Stimulated activated CD4-positive, alpha-beta T cell treated with anti-CD3 and anti-CD28 coated beads, Interleukin-15, amount 100 ng/mL, for 24 hours (primary cell): ENCODE measurements around the gene RANBP3L.

Source experiments
- DNase-seq: peaks from one replicate; pipeline ENCODE4 v3.0.0-alpha.2; 2020

The RANBP3L gene

DNA sequence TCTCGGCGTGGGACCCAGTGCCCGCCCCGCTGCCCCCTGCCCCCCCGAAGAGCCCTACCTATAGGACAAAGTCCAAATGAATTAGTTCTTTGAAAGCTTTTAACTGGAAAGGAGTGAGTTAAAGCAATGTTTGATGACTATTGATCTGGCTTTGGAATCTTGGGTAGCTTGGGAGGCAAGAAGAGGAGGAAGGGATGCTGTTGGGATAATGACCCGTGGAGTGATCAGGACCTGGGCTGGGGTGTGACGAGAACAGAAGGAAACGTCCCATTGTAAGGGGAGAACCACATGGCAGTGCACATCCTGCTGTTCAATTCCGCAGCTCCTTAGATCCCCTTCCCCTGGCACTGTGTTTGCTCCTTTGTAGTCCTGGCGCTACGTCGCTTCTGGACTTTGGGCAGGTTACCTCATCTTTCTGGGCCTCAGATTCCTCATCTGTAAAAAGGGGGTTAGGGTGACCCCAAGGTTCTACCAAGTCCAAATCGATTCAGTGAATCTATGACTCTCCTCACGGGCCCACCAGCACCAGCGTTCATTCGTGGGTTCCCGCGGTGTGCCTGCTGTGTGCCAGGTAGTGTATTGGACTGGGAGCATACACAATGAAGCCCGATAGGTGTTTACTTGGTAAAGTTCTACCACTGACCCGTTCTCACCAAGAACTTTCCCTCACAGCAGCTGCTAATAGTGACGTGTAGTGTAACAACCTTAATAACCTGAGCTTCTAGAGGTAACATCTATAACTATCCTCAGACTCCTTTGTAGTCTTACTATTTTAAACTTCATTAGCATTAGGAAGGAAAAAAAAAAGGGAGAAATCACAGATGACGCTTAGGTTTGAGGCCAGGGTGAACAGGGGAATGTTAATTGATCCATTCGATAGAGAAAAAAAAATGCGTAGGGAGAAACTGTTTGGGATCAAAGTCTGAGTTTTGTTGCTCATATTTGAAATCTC, 58.9 kb downstream of the RANBP3L start:
- DNase-seq, result peak; percentile 18

DNA sequence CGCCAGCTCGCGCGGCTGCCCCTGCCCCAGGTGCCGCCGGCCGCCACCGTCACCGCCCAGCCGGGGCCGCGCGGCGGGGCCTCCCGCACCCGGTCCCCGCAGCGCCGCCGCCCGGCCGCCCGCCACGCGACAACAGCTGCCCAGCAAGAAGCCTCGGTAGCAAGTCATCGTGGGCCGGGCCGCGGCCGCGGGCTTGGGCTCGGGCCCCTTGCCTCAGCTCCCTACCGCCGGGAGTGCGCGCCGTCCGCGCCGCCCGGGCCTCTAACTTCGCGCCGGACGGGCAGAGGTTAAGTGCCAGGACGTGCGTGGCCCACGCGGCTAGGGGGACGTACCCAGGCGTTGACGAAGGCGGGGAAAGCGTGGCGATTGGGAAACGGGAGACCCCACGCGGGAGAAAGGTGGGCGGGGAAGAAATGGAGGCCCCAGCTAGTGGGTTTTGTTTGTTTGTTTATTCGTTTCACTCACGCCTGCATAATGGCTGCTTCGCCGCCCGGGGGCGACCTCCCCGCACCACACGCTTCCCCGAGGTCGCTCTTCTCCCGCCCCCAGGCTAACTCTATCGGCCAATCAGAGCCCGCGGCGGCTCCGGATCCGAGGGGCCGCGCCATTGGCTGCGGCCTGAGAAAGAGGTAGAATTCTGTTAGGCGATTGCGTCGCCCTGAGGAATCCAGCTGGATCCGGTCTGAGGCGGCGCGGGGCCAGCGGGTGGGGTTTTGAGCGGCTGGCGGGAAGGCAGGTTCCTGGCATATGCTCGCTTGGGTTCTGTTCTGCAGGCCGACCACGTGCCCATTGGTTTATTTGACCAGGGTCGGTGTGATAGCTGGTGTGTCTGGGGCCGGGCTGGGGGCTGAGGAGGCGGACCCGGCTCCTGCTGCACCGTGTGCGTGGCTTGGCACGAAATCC, 59.8 kb downstream of the RANBP3L start, which contains the start of gene NADK2:
NADK2 (minus strand) TSS at position 295 of the 903 bp plus-strand sequence; CDS start at position 168, 127 bp downstream.
- peak; percentile 93 for DNase-seq

DNA sequence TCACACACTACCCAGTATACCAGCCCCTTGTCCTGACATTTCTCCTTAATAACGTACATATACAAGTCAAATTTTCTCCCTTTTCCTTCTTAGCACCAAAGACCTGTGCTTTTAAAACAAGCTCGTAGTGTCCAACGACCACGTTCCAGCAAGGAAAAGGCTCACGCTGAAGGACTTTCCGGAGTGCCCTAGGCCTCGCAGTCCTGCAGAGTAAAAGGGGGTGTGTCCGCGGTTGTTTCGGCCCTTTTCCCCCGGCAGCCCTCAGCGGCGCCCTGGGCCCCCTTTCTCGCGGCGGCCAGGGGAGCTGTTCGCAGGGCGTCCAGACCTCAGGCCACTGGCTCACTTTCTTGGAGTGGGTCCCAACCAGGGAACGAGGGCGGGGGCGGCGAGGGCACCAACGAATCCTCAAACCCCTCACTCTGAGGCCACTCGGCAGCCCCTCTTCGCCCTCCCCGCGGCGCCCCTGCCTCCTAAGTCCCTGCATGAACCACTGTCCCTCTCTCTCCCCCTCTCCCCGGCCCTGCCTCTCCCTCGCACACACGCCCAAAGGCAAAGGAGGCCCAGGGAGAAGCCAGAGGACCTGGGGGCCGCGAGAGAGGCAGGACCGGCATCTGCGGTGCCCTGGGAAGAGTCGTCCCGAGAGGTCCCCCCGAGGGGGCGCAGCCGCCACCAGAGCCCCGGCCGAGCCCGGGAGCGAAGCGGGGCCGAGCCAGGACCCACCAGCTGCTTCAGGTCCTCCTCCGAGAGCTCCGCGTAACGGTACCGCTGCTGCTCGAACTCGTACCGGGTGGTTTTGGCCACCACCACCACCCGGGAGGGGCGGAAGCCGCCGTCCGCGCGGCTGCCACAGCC, 60.7 kb downstream of the RANBP3L start:
- peak; percentile 56 for DNase-seq

DNA sequence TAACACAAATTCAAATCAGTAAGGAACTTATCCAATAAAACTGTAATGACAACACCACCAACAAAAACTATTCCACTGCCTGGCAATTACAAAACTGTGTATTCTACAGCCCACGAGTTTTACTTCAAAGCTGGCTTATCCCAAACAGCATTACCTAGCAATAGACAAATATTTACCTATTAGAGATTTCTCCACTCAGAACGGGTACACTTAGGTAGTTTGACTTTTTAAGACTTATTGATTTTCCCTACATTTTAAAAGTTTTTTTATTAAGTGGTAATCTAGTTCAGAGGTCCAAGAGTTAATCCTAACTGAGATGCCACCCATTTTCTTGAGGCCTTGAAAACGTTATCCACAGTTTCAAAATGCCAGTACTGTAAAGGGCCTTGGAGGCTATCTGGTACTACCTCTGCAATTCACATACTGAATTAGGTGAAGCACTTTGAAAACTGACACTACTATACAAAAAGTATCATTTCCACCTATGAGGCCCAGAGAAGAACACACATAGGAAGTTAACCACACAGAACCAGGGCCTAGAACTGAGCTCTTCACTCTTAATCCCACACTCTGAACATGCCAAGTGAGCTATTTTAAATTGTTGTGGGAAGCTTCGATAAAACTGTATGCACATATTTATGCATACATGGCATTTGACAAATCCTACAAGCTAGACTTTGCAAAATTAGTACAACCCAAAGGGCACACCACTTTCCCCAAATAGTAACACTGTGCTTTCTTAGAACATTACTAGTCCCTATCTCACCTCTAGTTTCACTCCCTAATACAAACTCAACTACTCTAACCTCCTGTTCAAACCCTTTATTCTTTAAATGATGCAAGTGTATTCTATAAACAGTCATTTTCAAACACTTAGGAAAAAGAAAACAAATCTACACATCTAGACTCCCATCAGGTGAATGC, 62.1 kb downstream of the RANBP3L start:
- no peak for DNase-seq

DNA sequence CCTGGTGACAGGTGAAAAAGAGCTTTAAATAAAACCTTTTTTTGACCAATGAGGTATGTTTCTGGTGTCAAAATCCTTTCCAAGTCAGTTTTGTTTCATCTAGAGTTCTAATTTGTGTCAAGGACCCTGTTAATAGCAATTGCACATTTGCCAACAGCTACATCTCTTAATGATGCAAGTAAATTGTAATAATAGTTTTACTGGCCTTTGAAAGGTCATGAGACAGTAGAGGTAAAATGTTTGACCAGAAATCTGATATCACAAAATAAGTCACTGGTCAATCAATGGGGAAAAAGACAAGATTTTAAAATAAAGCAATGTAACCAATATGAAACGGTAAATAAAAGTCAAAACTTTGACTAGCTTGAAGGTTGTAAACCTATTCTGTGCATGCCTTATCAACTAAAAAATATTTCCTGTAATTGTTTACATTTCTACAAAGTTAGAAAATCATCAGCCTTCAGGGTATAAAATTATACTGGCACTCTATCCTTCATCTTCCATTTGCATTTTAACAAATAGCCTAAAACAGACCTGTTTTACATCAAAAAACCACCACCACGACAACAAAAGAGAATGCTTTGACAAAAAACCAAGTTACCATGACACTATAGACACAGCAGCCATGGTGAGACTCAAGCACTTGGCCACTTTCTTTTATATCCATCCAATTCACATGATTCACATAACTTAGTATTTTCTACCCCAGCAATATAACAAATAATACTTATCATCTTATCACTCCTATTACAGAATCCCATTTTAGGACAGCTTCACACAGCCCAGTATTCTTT, 63.0 kb downstream of the RANBP3L start:
- no peak for DNase-seq

DNA sequence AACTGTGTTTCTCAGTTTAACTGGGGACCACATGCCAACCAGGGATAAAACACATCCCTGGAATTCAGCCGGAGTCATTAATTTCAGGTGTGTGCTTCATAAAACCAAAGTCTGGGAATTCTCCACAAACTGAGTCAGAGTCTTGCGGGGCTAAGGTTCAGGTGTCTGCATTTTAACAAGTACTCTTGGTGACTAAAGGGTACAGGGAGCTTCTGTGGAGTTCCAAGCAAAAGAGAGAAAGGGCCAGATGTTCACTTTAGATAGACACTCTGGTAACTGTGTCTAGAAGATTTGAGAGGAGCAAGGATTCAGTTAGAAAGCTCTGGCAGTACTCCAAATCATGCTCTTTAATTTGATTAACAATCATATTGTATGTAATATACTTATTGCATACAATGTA, 64.0 kb downstream of the RANBP3L start:
- DNase-seq, result no peak

DNA sequence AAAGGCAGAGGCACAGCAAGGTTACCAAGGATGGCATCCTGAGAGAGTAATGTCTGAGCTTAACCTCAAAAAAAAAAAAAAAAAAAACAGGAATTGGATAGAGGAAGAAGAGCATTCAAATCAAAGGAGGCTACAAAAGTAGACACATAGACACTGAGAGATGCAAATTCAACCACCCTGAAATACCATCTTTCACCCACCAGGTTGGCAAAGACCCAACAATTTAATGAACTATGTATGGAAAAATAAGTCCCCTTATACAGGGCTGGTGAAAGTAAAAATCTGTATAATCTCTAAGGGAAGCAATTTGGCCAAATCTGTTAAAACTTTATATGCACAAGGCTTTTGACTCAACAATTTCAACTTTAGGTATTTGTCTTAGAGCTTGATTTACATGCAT, 64.9 kb downstream of the RANBP3L start:
- DNase-seq, result no peak

DNA sequence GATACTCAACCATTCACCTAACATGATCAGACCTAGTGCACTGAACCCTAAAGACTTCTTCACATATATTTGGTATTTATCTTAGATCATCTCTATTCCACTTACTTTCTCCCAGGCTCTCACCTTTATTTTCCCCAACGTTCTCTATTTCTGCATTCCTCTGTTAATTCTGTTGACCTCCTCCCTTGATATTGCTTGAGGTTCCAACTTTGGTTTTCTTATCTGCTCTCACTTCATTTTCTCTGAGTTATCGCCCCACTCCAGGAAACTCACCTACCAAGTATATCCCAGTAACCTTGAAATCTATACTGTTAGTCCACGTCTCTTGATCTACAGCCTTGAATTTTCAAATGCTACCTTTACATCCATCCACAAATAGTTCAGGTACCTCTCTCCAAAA, 69.2 kb downstream of the RANBP3L start:
- no peak for DNase-seq

DNA sequence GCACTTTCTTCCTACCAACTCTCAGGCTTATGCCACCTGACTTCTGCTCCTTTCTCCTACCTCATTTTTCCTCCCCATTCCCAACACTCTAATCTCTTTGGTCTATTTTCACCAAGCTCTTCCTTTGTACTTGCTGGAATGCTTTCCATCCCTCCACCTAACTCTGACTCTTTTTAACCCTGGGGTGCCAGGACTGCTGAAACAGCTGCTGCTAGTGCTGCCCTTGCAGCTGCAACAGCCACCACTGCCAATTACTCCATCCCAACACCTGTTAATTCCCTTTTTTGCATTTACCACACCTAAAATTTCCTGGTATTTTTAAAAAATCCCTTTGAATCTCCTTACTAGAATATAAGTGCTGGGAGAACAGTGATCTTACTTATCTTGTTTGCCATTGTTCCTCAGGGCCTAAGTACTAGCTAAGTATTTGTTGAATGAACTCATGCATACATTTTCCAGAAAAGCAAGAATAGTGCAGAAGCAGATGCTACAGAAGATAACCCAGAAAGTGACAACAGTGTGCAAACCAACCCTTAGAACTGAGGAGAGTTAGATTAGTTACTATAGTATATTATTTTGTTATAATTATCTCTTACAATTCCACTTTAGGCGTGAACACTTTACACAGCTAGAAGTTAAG, 71.4 kb downstream of the RANBP3L start:
- DNase-seq, result no peak

DNA sequence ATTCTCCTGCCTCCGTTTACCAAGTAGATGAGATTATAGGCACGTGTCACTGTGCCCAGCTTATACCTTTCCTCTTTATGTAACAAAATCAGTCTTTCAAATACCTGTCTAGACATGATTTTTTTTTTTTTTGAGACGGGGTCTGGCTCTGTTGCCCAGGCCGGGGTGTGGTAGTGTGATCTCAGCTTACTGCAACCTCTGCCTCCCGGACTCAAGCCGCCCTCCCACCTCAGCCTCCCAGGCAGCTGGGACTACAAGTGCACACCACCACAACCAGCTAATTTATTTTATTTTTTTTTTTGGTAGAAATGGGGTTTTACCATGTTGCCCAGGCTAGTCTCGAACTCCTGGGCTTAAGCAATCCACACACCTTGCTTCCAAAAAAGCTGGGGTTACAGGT, 73.2 kb downstream of the RANBP3L start:
- DNase-seq, result no peak

DNA sequence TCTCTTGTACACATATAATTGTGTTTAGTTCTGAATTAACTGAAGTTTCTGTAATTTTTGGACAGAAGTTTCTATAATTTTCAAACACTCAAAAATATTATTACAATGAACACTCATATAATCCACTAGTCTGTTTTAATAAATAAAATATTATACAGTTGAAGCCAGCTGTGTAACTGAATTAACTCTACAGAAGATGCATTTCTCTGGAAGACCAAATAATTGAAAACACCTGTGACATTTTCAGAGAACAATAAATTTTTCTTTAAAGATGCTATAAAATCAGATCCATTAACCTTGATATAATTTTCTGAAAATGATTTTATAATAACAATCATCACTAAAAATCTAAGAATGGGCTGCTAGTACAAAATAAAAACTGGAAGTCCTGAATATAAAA, 74.7 kb downstream of the RANBP3L start:
- no peak for DNase-seq

DNA sequence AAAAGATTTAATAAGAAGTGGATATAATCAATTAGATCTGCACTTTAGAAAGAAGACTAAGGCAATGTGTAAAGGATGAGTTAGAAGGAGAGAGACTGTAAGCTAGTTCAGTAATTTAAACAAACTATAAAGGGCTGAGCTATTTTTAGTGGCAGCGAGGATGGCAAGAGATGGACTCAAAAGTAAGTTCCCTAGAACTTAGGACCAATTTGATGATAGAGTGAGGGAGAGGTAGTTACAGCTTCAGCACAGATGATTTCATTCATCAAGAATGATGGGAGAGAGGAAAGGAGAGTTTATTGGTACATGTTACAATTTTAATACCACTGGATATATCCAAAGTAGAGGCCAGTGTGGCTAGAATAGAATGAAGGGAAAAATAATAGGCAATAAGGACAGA, 79.1 kb downstream of the RANBP3L start:
- no peak for DNase-seq

DNA sequence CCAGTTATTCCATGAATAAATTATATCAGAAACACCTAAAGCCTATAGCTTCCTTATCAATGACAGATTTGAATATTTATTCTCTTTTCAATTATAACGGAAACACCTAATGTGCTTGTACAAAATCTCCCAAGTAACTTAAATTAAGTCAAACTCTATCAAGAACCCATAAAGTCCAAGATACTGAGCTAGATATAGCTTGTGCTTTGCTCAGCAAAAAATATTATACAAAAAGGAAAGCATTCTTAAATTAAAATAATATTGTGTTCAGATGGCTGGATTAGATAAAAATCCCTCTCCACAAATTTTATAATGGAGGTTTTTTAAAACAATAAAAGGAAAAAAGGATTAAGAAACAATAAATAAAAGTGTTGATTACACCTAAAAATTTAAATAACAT, 83.7 kb downstream of the RANBP3L start:
- no peak for DNase-seq

DNA sequence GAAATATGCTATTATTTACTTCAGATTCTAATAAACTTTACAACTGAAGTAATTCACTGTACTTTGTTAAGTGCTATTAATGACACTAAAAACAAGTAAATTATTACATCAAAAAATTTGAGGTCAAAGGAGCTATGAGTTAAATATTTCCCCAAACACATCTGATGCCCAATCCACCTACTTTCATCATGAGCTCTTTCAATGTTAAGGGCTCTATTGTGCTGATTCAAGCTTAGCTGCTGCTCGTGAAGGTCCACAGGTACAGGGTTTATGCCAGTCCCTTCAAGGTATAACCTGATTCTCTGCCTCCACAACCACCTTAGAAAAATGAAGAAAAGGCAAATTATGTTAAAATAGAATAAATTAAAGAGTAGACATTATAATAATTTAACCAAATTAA, 84.1 kb downstream of the RANBP3L start:
- no peak for DNase-seq

DNA sequence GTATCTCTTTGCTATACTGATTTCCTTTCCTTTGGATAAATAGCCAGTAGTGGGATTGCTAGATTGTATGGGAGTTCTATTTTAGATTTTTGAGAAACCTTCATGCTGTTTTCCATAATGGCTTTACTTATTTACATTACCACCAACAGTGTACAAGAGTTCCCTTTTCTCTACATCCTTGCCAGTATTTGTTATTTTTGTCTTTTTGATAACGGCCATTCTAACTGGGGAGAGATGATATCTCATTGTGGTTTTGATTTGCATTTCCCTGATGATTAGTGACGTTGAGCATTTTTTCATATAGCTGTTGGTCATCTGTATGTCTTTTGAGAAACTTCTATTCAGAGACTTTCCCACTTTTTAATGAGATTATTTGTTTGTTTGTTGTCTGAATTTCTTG, 85.8 kb downstream of the RANBP3L start:
- DNase-seq, result no peak

DNA sequence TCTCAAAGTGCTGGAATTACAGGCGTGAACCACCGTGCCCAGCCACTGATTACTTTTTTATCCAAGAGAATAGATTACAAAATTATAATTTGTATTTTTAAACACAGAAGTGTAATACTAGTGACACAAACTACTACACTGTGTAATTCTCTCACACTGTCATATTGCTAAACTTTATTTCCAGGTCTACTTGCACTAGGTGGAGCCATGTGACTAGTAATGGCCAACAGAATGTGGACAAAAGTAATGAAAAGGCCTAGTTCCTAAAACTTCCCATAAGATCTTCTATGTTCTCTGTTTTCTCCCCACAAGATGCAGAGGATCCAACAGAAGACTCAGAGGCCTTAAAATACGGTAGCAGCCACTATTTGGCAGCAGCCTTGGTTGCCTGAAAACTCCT, 87.3 kb downstream of the RANBP3L start:
- DNase-seq, result no peak

DNA sequence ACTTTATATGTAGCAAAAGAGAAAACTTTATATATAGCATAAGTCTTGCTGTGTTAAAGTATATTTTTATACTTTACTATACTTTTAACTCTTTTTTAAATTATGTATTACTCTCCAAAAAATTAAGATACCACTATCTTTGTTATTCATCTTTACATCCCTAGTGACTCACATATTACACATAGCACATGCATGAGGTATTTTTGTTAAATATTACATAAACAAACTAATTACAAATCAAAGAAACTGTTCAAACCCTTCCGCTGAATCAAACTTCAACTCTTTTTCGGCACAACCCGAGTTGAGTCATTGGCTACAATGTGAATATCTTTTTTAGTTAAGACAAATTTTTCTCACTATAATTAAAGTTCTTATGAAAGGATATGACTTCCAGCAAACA, 92.0 kb downstream of the RANBP3L start:
- DNase-seq, result no peak

DNA sequence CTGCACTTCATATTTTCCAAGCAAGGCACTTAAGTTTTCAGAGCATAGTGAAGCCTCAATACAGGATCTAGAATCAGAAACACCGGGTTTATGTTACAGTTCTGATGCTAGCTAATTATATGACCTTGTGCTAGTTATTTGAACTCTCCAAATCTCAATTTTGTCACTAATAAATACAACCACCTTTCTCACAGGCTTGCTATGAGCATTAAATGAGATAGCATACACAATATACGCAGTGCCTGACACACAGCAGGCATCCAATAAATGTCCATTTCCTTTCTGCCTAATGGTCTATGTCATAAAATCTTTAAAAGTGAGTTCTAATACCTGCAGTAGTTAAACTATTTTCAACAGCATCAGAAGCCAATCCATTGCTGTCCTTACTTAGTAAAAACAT, 92.9 kb downstream of the RANBP3L start:
- no peak for DNase-seq

DNA sequence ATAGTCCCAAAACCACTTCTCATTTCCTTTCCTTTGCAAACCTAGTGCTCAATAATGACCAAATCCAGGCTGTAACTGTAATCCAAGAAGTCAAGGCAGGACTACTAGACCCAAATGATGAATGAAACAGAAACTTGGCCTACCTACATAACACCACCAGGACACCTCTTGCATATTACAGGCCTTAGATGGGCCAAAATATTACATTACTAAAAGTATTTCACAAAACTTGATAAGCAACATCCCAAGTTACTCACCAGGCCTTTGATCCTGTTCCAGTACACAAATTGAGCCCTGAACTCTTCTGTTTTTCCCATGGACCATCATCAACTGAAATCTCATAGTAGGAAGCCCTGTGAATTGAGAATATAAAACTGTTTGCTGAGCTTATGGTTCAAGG, 94.8 kb downstream of the RANBP3L start:
- no peak for DNase-seq

DNA sequence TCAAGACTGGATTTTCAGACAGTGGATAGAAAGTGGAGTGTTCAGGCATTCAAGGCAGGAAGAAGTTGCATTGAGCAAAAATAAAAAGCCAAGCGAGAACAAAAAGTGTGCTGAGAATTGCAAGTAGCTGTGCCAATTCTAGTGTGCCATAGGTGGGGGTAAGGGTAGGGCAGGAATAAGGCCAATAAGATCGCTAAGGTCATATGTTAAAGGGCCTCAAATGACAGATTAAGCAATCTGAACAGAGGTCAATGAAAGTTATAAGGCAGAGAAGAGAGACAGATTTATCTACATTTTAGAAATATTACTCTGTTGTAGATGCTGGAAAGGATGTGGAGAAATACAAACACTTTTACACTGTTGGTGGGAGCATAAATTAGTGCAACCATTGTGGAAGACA, 96.4 kb downstream of the RANBP3L start:
- no peak for DNase-seq
